ENCODE results near the gene YAP1. TPM values are rescaled to one million over a fixed set of nuclear protein-coding genes. Genes with fewer than 3 reads are reported as not detected.

The YAP1 gene
- total RNA-seq, 1 experiment from 2014 or later: 134 TPM

- Histone ChIP-seq H3K27ac (ENCODE audit: low read depth, low read length, poor library complexity, severe bottlenecking) (no peak overlapping the region), H3K36me3 (ENCODE audit: insufficient read depth, low read length, poor library complexity, severe bottlenecking) (no peaks in the 10 kb centered on the region), H3K4me3 (ENCODE audit: low read depth, low read length, poor library complexity, severe bottlenecking) (no peak overlapping the region), H3K4me1 (ENCODE audit: insufficient read depth, low read length, poor library complexity, severe bottlenecking) (peaks cover 10% of the 10 kb centered on the region), H3K27me3 (replicated peaks; ENCODE audit: insufficient read depth, low read depth, low read length, poor library complexity) (no peaks in the 10 kb centered on the region), H3K9me3 (ENCODE audit: low read depth, low read length, poor library complexity, severe bottlenecking) (no peaks in the 10 kb centered on the region)
- ChIA-PET POLR2A (ENCODE audit: low non-redundant PET) (no interaction called here), CTCF (no interaction called here)
- intact Hi-C loops (cut with micrococcal nuclease; ENCODE audit: unreplicated experiment): loop anchor here (10.0 kb wide), 1 partner anchor 157 kb away; the partner anchor contains the start of gene YAP1
- TF ChIP-seq CTCF (conservative IDR thresholded peaks at IDR 0.05; ENCODE audit: low read depth, low read length) (no peak), EZH2 (IDR thresholded peaks at IDR 0.05; ENCODE audit: borderline replicate concordance, low read depth, low read length, poor library complexity, severe bottlenecking) (no peak)
- no TSS peak for BruUV-seq (replicated peaks)
- DNase-seq (ENCODE audit: low spot score): no peak
These were observed 162.0 kb downstream of the YAP1 start for GRCh38 chr11:102272047-102272824.

- intact Hi-C loops (cut with micrococcal nuclease; ENCODE audit: unreplicated experiment): loop anchor here (10.0 kb wide), 1 partner anchor 160 kb away; the partner anchor contains the start of gene YAP1
- H3K27me3 ChIP-seq (replicated peaks; ENCODE audit: insufficient read depth, low read depth, low read length, poor library complexity): no peaks in the 10 kb centered on the region
- H3K4me1 ChIP-seq (ENCODE audit: insufficient read depth, low read length, poor library complexity, severe bottlenecking): peaks cover 2% of the 10 kb centered on the region
- H3K9me3 ChIP-seq (ENCODE audit: low read depth, low read length, poor library complexity, severe bottlenecking): no peaks in the 10 kb centered on the region
- TF ChIP-seq CTCF (conservative IDR thresholded peaks at IDR 0.05; ENCODE audit: low read depth, low read length): no peak
- no peak for TF ChIP-seq EZH2 (IDR thresholded peaks at IDR 0.05; ENCODE audit: borderline replicate concordance, low read depth, low read length, poor library complexity, severe bottlenecking)
- H3K36me3 ChIP-seq (ENCODE audit: insufficient read depth, low read length, poor library complexity, severe bottlenecking): no peaks in the 10 kb centered on the region
- BruUV-seq (replicated peaks): no TSS peak
- ChIA-PET CTCF (no interaction called here), POLR2A (ENCODE audit: low non-redundant PET) (interaction anchor here (0.6 kb wide), 1 partner anchor 690 kb away, joined by 3 read pairs; no protein-coding TSS in a partner anchor)
- no peak overlapping the region for H3K27ac ChIP-seq (ENCODE audit: low read depth, low read length, poor library complexity, severe bottlenecking)
- H3K4me3 ChIP-seq (ENCODE audit: low read depth, low read length, poor library complexity, severe bottlenecking): no peak overlapping the region
- no peak for DNase-seq (ENCODE audit: low spot score)
These were observed 164.4 kb downstream of the YAP1 start for GRCh38 chr11:102274628-102275027.

- Histone ChIP-seq H3K27ac (ENCODE audit: low read depth, low read length, poor library complexity, severe bottlenecking) (no peak overlapping the region), H3K4me1 (ENCODE audit: insufficient read depth, low read length, poor library complexity, severe bottlenecking) (peaks cover 10% of the 10 kb centered on the region), H3K9me3 (ENCODE audit: low read depth, low read length, poor library complexity, severe bottlenecking) (no peaks in the 10 kb centered on the region), H3K36me3 (ENCODE audit: insufficient read depth, low read length, poor library complexity, severe bottlenecking) (no peaks in the 10 kb centered on the region), H3K4me3 (ENCODE audit: low read depth, low read length, poor library complexity, severe bottlenecking) (no peak overlapping the region), H3K27me3 (replicated peaks; ENCODE audit: insufficient read depth, low read depth, low read length, poor library complexity) (no peaks in the 10 kb centered on the region)
- POLR2A ChIA-PET (ENCODE audit: low non-redundant PET): no interaction called here
- BruUV-seq (replicated peaks): no TSS peak
- DNase-seq (ENCODE audit: low spot score): no peak
- CTCF ChIA-PET: no interaction called here
- TF ChIP-seq CTCF (conservative IDR thresholded peaks at IDR 0.05; ENCODE audit: low read depth, low read length) (no peak), EZH2 (IDR thresholded peaks at IDR 0.05; ENCODE audit: borderline replicate concordance, low read depth, low read length, poor library complexity, severe bottlenecking) (no peak)
- intact Hi-C loops (cut with micrococcal nuclease; ENCODE audit: unreplicated experiment): loop anchor here (10.0 kb wide), 1 partner anchor 162 kb away; the partner anchor contains the start of gene YAP1
These were observed 166.1 kb downstream of the YAP1 start for GRCh38 chr11:102276362-102276761.
